ENCODE data around the gene COL21A1.

GRCh38 chr6:56046576-56046975, 200.8 kb downstream of the COL21A1 start:
- TF ChIP-seq POLR2AphosphoS5 (IDR thresholded peaks at IDR 0.05) = no peak
- no peak for TF ChIP-seq POLR2A (IDR thresholded peaks at IDR 0.05)
